Right lobe of liver (tissue), 4 donors: Measurements from ENCODE around the gene TSSK2.

Experiments used
- POLR2A ChIP-seq: fragments of 450-650 bp; IDR thresholded peaks from one replicate; pipeline ENCODE4 v1.6.1; 2017; ENCODE audit warnings: antibody characterized with exemption, mild to moderate bottlenecking
- TF ChIP-seq, protein P1 (sequence below), 4 donors: fragments of 200-600 bp in 3 of 4; fragments of 450-650 bp in 1 of 4; IDR thresholded peaks; one replicate each; pipeline versions ENCODE4 v1.5.1 to v1.8.0; 2016 to 2022; ENCODE audit warnings: antibody characterized with exemption in 4 of 4, mild to moderate bottlenecking in 2 of 4
- donor health status: DM: no; HTN: no; CAD: no.
- donor health status: DM: no; HTN: no; CAD: no.
- donor health status: DM: no; HTN: yes; CAD: no.

DNA sequence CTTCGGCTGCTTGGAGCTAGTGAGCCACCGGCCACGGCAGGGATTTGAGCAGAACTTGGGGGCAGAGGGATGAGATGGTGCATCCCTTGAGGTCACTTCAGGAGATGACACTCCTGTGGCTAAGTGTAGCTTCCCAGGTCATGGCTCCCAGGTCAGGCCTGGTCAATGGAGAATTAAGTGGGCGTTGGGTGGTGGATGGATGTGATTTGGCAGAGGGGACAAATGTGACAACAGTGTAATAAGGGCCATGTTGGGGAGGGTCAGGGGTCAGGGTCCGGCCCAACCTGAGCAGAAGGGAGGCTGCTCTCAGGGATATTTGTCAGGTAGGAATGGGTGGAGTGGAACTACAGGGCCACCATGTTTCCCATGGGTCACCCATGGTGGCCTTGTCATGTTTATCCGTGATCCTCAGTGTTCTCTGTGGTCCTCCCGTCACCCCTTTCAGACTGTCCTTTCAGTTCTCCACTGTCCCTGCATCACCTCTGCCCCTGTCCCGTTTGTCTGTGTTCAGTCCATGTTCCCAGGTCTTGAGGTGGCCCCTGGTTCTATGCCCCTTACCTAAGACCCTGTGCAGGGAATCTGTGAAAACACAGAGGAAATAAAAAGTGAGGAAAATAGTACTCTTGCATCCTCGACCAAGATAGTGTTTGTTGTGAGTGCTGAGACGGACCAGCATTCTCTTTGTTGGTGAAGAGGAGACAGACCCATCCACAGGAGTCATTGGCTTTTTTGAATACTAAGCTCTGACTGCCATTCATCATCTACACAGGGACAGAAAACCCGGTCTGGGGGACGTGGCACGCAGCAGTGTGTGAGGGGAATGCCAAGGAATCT is 41.3 kb downstream of the TSSK2 start:
- TF ChIP-seq, protein P1, sequence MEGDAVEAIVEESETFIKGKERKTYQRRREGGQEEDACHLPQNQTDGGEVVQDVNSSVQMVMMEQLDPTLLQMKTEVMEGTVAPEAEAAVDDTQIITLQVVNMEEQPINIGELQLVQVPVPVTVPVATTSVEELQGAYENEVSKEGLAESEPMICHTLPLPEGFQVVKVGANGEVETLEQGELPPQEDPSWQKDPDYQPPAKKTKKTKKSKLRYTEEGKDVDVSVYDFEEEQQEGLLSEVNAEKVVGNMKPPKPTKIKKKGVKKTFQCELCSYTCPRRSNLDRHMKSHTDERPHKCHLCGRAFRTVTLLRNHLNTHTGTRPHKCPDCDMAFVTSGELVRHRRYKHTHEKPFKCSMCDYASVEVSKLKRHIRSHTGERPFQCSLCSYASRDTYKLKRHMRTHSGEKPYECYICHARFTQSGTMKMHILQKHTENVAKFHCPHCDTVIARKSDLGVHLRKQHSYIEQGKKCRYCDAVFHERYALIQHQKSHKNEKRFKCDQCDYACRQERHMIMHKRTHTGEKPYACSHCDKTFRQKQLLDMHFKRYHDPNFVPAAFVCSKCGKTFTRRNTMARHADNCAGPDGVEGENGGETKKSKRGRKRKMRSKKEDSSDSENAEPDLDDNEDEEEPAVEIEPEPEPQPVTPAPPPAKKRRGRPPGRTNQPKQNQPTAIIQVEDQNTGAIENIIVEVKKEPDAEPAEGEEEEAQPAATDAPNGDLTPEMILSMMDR (IDR thresholded peaks at IDR 0.05), result no peak
- no peak for TF ChIP-seq POLR2A
